Lung (tissue), 12 donors: ENCODE measurements around the gene SLC17A2. TPM values are rescaled to one million over a fixed set of nuclear protein-coding genes. Genes with fewer than 3 reads are reported as not detected.

ENCODE experiments used
- ATAC-seq: fragments of 200-7000 bp; cut with Tn5 transposase; one replicate; pipeline ENCODE4 v1.9.1; 2020; ENCODE audit warnings: moderate number of reproducible peaks; ENCODE audit not compliant: insufficient read depth, low FRiP score
- DNase-seq, 3 donors: peaks; one replicate each; pipeline ENCODE4 v3.0.0-alpha.2; 2013 to 2017
- H3K27ac ChIP-seq, 2 donors: one replicate each; pipeline ENCODE4 v1.5.1; 2013; ENCODE audit warnings: mild to moderate bottlenecking in 2 of 2, moderate library complexity in 2 of 2, control low read depth in 1 of 2, inconsistent platforms in 1 of 2, low read depth in 1 of 2, low read length in 1 of 2
- H3K27me3 ChIP-seq, 3 donors: one replicate each; pipeline ENCODE4 v1.5.1; 2013; ENCODE audit warnings: low read length in 2 of 3; ENCODE audit not compliant: control insufficient read depth in 3 of 3, insufficient read depth in 3 of 3
- H3K36me3 ChIP-seq, 4 donors: one replicate each; pipeline ENCODE4 v1.5.1; 2013; ENCODE audit warnings: low read length in 4 of 4, mild to moderate bottlenecking in 1 of 4, moderate library complexity in 1 of 4; ENCODE audit not compliant: control insufficient read depth in 4 of 4, insufficient read depth in 4 of 4
- H3K4me1 ChIP-seq, 5 donors: one replicate each; pipeline ENCODE4 v1.5.1; 2013; ENCODE audit warnings: low read length in 5 of 5, mild to moderate bottlenecking in 2 of 5, moderate library complexity in 1 of 5; ENCODE audit not compliant: control insufficient read depth in 5 of 5, insufficient read depth in 5 of 5
- H3K4me3 ChIP-seq: one replicate; pipeline ENCODE4 v1.5.1; 2013; ENCODE audit warnings: mild to moderate bottlenecking, control low read depth, moderate library complexity
- H3K9ac ChIP-seq, 2 donors: one replicate each; pipeline ENCODE4 v1.5.1; 2013; ENCODE audit warnings: low read length in 2 of 2, control low read depth in 1 of 2; ENCODE audit not compliant: insufficient read depth in 1 of 2
- H3K9me3 ChIP-seq, 4 donors: one replicate each; pipeline ENCODE4 v1.5.1; 2013; ENCODE audit warnings: low read length in 3 of 4, mild to moderate bottlenecking in 1 of 4, moderate library complexity in 1 of 4; ENCODE audit not compliant: control insufficient read depth in 4 of 4, insufficient read depth in 3 of 4
- WGBS, 2 donors: extraction: QIAGEN DNeasy Blood & Tissue Kit; methylation state at CpG; one replicate each; pipeline ENCODE4 v1.1.7; 2013; 5-methylcytosine and 5-hydroxymethylcytosine counted together
- polyA plus RNA-seq, 2 donors: library from polyadenylated mRNA; stranded (reverse); fragments of 200-250 nt; gene quantifications; one replicate each; pipeline ENCODE4 v1.2.1, GENCODE V29; 2013
- total RNA-seq, 2 donors: library from RNA; depleted of rRNA in 1 of 2; stranded (reverse); fragments of >200 nt in 1 of 2; gene quantifications; one replicate each; pipeline ENCODE4 v1.2.1, GENCODE V29; 2014 to 2021
- TF ChIP-seq, protein P1 (sequence below): IDR thresholded peaks from 2 replicates; pipeline ENCODE4 v1.5.1; 2012; ENCODE audit warnings: mild to moderate bottlenecking; ENCODE audit errors: control extremely low read depth, extremely low read depth
- donor health status: control.
- donor health status: control.
- donor health status: Bipolar disorder and iron deficiency.
- donor health status: healthy.
- donor health status: DM: yes; HTN: yes; CAD: no.

SLC17A2 gene
- total and polyA plus RNA-seq, 4 donors, result not detected

DNA sequence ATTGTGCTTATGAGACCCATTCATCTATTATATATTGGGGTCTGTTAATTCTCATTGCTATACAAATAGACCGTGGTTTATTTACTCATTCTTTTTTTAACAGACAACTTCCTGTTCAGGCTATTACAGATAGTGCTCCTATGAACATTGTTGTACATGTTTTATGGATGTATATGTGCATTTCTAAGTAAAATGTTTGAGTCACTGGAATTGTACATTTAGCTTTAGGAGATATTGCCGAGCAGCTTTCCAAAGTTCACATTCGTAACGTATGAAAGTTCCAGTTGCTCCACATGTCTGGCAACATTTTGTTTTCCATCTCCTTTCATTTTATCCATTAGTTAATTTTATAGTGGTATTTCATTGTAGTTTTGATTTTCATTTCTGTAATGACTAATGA, 19.1 kb downstream of the SLC17A2 start:
- DNase-seq (no peak), ATAC-seq (no peak)
- Histone ChIP-seq H3K4me3 (no peak overlapping the region), H3K9ac (no peak overlapping the region), H3K36me3 (no peaks in the 10 kb centered on the region), H3K27me3 (no peaks in the 10 kb centered on the region), H3K27ac (no peak overlapping the region), H3K9me3 (no peaks in the 10 kb centered on the region), H3K4me1 (no peaks in the 10 kb centered on the region)
- WGBS, 2 donors, result 71 to 75% methylated on average over 4 of the region's 4 CpGs
- TF ChIP-seq, protein P1, sequence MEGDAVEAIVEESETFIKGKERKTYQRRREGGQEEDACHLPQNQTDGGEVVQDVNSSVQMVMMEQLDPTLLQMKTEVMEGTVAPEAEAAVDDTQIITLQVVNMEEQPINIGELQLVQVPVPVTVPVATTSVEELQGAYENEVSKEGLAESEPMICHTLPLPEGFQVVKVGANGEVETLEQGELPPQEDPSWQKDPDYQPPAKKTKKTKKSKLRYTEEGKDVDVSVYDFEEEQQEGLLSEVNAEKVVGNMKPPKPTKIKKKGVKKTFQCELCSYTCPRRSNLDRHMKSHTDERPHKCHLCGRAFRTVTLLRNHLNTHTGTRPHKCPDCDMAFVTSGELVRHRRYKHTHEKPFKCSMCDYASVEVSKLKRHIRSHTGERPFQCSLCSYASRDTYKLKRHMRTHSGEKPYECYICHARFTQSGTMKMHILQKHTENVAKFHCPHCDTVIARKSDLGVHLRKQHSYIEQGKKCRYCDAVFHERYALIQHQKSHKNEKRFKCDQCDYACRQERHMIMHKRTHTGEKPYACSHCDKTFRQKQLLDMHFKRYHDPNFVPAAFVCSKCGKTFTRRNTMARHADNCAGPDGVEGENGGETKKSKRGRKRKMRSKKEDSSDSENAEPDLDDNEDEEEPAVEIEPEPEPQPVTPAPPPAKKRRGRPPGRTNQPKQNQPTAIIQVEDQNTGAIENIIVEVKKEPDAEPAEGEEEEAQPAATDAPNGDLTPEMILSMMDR, result no peak

DNA sequence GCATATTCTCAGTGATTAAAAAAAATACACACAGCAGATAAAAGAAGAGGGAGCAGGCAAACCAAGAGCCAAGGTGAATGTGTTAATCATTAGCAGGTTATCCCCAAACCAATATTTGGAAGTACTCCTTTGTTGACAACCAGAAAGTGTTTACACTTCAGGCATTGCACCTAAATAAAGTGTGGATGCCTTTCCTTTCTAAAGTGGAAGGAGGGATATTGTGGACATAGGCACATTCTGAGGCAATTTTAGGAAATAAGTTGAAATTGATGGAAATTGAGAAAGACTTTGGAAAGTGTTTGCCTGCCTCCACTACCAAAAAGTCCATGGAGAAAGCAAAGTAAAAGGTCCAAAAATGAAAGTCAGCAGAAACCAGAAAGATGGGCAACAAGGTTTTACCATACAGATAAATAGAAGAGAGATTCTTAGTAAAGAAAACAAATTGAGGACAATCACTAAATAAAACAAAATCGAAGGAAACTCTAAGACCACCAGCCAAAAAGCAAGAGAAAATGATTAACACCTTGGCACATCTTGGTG, 22.9 kb downstream of the SLC17A2 start:
- no peaks in the 10 kb centered on the region for H3K36me3 ChIP-seq
- H3K4me3 ChIP-seq, result no peak overlapping the region
- TF ChIP-seq, protein P1, result no peak
- 68 to 90% methylated on average over 1 of the region's 1 CpG for WGBS, 2 donors
- no peak overlapping the region for H3K27ac ChIP-seq
- H3K27me3 ChIP-seq, result no peaks in the 10 kb centered on the region
- no peaks in the 10 kb centered on the region for H3K9me3 ChIP-seq
- no peak overlapping the region for H3K9ac ChIP-seq
- H3K4me1 ChIP-seq, result no peaks in the 10 kb centered on the region
- no peak for DNase-seq
- no peak for ATAC-seq

DNA sequence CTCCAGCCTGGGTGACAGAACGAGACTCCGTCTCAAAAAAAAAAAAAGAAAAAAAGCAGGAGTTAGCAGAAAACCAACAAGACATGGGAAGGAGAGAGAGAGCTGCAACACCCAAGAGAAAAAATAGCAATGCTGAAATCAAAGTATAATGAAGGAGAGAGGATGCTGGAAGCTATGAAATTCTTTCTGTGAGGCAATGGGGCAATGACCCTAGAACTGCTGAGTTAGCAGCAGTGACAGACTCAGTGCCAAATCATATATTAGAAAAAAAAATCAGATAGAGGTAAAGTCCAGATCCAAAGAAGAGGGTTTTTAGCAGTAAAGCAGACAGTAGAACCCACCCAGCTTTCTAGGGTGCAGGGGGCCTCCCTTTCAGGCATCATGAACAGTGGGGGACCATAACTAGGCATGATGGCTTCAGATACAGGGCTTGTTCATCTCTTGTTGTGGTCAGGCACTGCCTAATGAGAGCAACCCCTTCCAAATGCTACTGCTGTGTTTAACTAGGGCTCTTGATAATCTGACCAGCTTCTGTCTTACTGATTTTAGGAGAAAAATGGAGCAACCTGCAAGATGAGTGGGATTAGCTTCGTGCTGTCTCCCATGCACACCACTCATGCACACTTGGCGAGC, 26.9 kb downstream of the SLC17A2 start:
- Histone ChIP-seq H3K9me3 (no peaks in the 10 kb centered on the region), H3K27ac (no peak overlapping the region), H3K4me3 (no peak overlapping the region), H3K9ac (no peak overlapping the region), H3K36me3 (no peaks in the 10 kb centered on the region), H3K27me3 (no peaks in the 10 kb centered on the region), H3K4me1 (no peaks in the 10 kb centered on the region)
- TF ChIP-seq, protein P1, result no peak
- WGBS, 2 donors, result 88 to 92% methylated on average over 4 of the region's 4 CpGs
- DNase-seq, result no peak
- ATAC-seq, result no peak

DNA sequence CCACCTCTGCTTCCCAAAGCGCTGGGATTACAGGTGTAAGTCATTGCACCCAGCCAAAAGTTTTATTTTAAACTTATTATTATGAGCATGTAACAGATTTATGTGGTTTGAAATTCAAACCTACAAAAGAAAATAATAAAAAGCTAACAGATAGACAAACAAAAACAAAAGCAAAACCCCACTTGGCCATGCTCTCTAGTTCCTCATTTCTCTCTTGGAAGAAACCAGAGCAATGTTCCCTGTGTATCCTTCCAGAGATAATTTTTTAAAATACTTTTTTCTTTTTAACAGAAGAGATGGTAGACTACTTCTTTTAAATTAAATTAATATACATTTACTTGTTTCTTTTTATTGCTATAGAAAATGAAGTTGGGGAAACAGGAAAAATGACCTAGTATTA, 28.4 kb downstream of the SLC17A2 start:
- Histone ChIP-seq H3K36me3 (no peaks in the 10 kb centered on the region), H3K9me3 (no peaks in the 10 kb centered on the region), H3K4me3 (no peak overlapping the region), H3K27me3 (no peaks in the 10 kb centered on the region), H3K9ac (no peak overlapping the region), H3K27ac (no peak overlapping the region), H3K4me1 (no peaks in the 10 kb centered on the region)
- TF ChIP-seq, protein P1, result no peak
- ATAC-seq (no peak), DNase-seq (no peak)
- 93 to 97% methylated on average over 1 of the region's 1 CpG for WGBS, 2 donors
